ENCODE results near the gene PRR33. TPM values are rescaled to one million over a fixed set of nuclear protein-coding genes. Genes with fewer than 3 reads are reported as not detected.

The PRR33 gene
- total RNA-seq, 2 experiments from 2014 or later = not detected

GRCh38 chr11:1936072-1936780, 44.5 kb upstream of the PRR33 start:
- H3K27me3 Mint-ChIP-seq = peaks cover 4% of the 10 kb centered on the region
- H3K27me3 ChIP-seq (ENCODE audit: control insufficient read depth in 1 of 2, insufficient read depth in 2 of 2, low read length in 2 of 2) = no peaks in the 10 kb centered on the region
- H3K4me3 ChIP-seq (ENCODE audit: low read length) = no peak overlapping the region
- H3K4me3 Mint-ChIP-seq = no peak overlapping the region
- POLR2A ChIA-PET = no interaction called here
- H3K4me1 Mint-ChIP-seq (ENCODE audit: low read depth) = no peaks in the 10 kb centered on the region
- no peaks in the 10 kb centered on the region for H3K9me3 Mint-ChIP-seq
- TF ChIP-seq CTCF (IDR thresholded peaks at IDR 0.05) = no peak
- CTCF ChIA-PET = no interaction called here
- no peak overlapping the region for H3K27ac Mint-ChIP-seq
- no peaks in the 10 kb centered on the region for H3K36me3 ChIP-seq (ENCODE audit: insufficient read depth, low read length)
- no peaks in the 10 kb centered on the region for H3K36me3 Mint-ChIP-seq (ENCODE audit: low read depth)
- H3K4me1 ChIP-seq (ENCODE audit: insufficient read depth, low read length) = peaks cover 3% of the 10 kb centered on the region
- no peak for ATAC-seq (ENCODE audit: poor library complexity)
- no peak overlapping the region for H3K27ac ChIP-seq (ENCODE audit: low read depth in 1 of 2, low read length in 2 of 2)
- DNase-seq = peak in 1 of 14 experiments; percentile 0
- no peaks in the 10 kb centered on the region for H3K9me3 ChIP-seq (ENCODE audit: control insufficient read depth in 1 of 2, insufficient read depth in 1 of 2, low read length in 2 of 2)
- intact Hi-C loops (cut with DNase I, micrococcal nuclease) = no loop called here

- H3K27ac Mint-ChIP-seq = no peak overlapping the region
- Histone ChIP-seq H3K9me3 (ENCODE audit: control insufficient read depth in 1 of 2, insufficient read depth in 1 of 2, low read length in 2 of 2) (no peaks in the 10 kb centered on the region), H3K4me1 (ENCODE audit: insufficient read depth, low read length) (peaks cover 5% of the 10 kb centered on the region), H3K4me3 (ENCODE audit: low read length) (no peak overlapping the region), H3K36me3 (ENCODE audit: insufficient read depth, low read length) (no peaks in the 10 kb centered on the region), H3K27me3 (ENCODE audit: control insufficient read depth in 1 of 2, insufficient read depth in 2 of 2, low read length in 2 of 2) (no peaks in the 10 kb centered on the region), H3K27ac (ENCODE audit: low read depth in 1 of 2, low read length in 2 of 2) (no peak overlapping the region)
- ATAC-seq (ENCODE audit: poor library complexity) (no peak), DNase-seq (peak in 1 of 14 experiments; percentile 3)
- H3K4me3 Mint-ChIP-seq = no peak overlapping the region
- CTCF ChIA-PET = no interaction called here
- H3K4me1 Mint-ChIP-seq (ENCODE audit: low read depth) = no peaks in the 10 kb centered on the region
- intact Hi-C loops (cut with DNase I, micrococcal nuclease) = no loop called here
- POLR2A ChIA-PET = no interaction called here
- TF ChIP-seq CTCF (IDR thresholded peaks at IDR 0.05) = no peak
- no peaks in the 10 kb centered on the region for H3K36me3 Mint-ChIP-seq (ENCODE audit: low read depth)
- peaks cover 4% of the 10 kb centered on the region for H3K27me3 Mint-ChIP-seq
- no peaks in the 10 kb centered on the region for H3K9me3 Mint-ChIP-seq
These were observed 43.7 kb upstream of the PRR33 start for GRCh38 chr11:1935156-1936071.

GRCh38 chr11:1934335-1935155, 42.9 kb upstream of the PRR33 start:
- no peak for TF ChIP-seq CTCF (IDR thresholded peaks at IDR 0.05)
- peaks cover 9% of the 10 kb centered on the region for H3K4me1 ChIP-seq (ENCODE audit: insufficient read depth, low read length)
- H3K9me3 ChIP-seq (ENCODE audit: control insufficient read depth in 1 of 2, insufficient read depth in 1 of 2, low read length in 2 of 2) = no peaks in the 10 kb centered on the region
- ChIA-PET CTCF (interaction anchor here (1.5 kb wide), 1 partner anchor 52 kb away, joined by 3 read pairs; no protein-coding TSS in a partner anchor), POLR2A (no interaction called here)
- no peak overlapping the region for H3K27ac ChIP-seq (ENCODE audit: low read depth in 1 of 2, low read length in 2 of 2)
- no peaks in the 10 kb centered on the region for H3K27me3 ChIP-seq (ENCODE audit: control insufficient read depth in 1 of 2, insufficient read depth in 2 of 2, low read length in 2 of 2)
- no peak overlapping the region for H3K4me3 ChIP-seq (ENCODE audit: low read length)
- peak in 1 of 14 experiments; percentile 1 for DNase-seq
- H3K27me3 Mint-ChIP-seq = peaks cover 4% of the 10 kb centered on the region
- no peaks in the 10 kb centered on the region for H3K36me3 Mint-ChIP-seq (ENCODE audit: low read depth)
- no peak for ATAC-seq (ENCODE audit: poor library complexity)
- H3K27ac Mint-ChIP-seq = no peak overlapping the region
- intact Hi-C loops (cut with DNase I, micrococcal nuclease) = no loop called here
- H3K4me3 Mint-ChIP-seq = no peak overlapping the region
- H3K36me3 ChIP-seq (ENCODE audit: insufficient read depth, low read length) = no peaks in the 10 kb centered on the region
- H3K4me1 Mint-ChIP-seq (ENCODE audit: low read depth) = no peaks in the 10 kb centered on the region
- H3K9me3 Mint-ChIP-seq = no peaks in the 10 kb centered on the region

All from CD4-positive, alpha-beta T cell (primary cell).